K562 (cell line): ENCODE data around the gene ZNF234. TPM values are rescaled to one million over a fixed set of nuclear protein-coding genes. Genes with fewer than 3 reads are reported as not detected.
A peak's percentile ranks its signal among the peaks of the same experiment; 100 is the strongest.

Experiments used
- FIP1L1 ChIP-seq: fragments of 200-400 bp; formaldehyde crosslinking; IDR thresholded peaks from 2 replicates; pipeline ENCODE4 v1.6.1; 2018; ENCODE audit warnings: mild to moderate bottlenecking, low read depth, low read length; ENCODE audit not compliant: poor library complexity, severe bottlenecking
- FUS ChIP-seq: fragments of 200-400 bp; formaldehyde crosslinking; optimal IDR thresholded peaks from 2 replicates; pipeline ENCODE3; 2017; ENCODE audit warnings: low read depth, low read length
- GATAD2A ChIP-seq: fragments of 450-650 bp; IDR thresholded peaks from 2 replicates; pipeline ENCODE4 v1.6.1; 2017
- HBP1 ChIP-seq: fragments of 450-650 bp; formaldehyde crosslinking; IDR thresholded peaks from 2 replicates; pipeline ENCODE4 v1.4.0; 2022; ENCODE audit warnings: missing genetic modification characterization
- HNRNPLL ChIP-seq: fragments of 200-400 bp; formaldehyde crosslinking; IDR thresholded peaks from 2 replicates; pipeline ENCODE4 v1.6.1; 2017; ENCODE audit warnings: low read length, low read depth, mild to moderate bottlenecking; ENCODE audit not compliant: poor library complexity, severe bottlenecking
- ILK ChIP-seq: fragments of 450-650 bp; IDR thresholded peaks from 2 replicates; pipeline ENCODE4 v1.6.1; 2016; ENCODE audit warnings: missing genetic modification characterization, low read depth, mild to moderate bottlenecking, missing compliant biosample characterization, moderate library complexity, borderline replicate concordance
- LCOR ChIP-seq: sonication (generic); formaldehyde crosslinking; IDR thresholded peaks from 2 replicates; pipeline ENCODE4 v1.8.0; 2022; ENCODE audit warnings: mild to moderate bottlenecking, missing genetic modification reagents
- NFYB ChIP-seq: IDR thresholded peaks from 2 replicates; pipeline ENCODE4 v1.6.1; 2011; ENCODE audit warnings: mild to moderate bottlenecking, moderate library complexity; ENCODE audit not compliant: insufficient read length; ENCODE audit errors: extremely low read depth
- REST ChIP-seq, 2 experiments: fragments of 450-650 bp; formaldehyde crosslinking in 1 of 2; IDR thresholded peaks; 2 replicates each; pipeline versions ENCODE4 v1.4.0 to v1.6.1; 2014 to 2020; ENCODE audit warnings: mild to moderate bottlenecking in 2 of 2, borderline replicate concordance in 1 of 2, low read depth in 1 of 2
- SMAD3 ChIP-seq: fragments of 450-650 bp; formaldehyde crosslinking; conservative IDR thresholded peaks from 2 replicates; pipeline ENCODE4 v1.4.0; 2020; ENCODE audit warnings: mild to moderate bottlenecking
- SOX6 ChIP-seq: fragments of 450-650 bp; IDR thresholded peaks from 2 replicates; pipeline ENCODE4 v1.6.1; 2014; ENCODE audit warnings: mild to moderate bottlenecking
- TFAM ChIP-seq: fragments of 250-450 bp; sonication (Bioruptor Pico); conservative IDR thresholded peaks from 2 replicates; pipeline ENCODE4 v1.5.0; 2021; ENCODE audit warnings: mild to moderate bottlenecking, moderate library complexity
- ZBTB33 ChIP-seq: sonication (generic); formaldehyde crosslinking; IDR thresholded peaks from 2 replicates; pipeline ENCODE4 v1.8.1; 2023; ENCODE audit warnings: mild to moderate bottlenecking, missing genetic modification reagents
- ZEB2 ChIP-seq: fragments of 450-650 bp; IDR thresholded peaks from 2 replicates; pipeline ENCODE4 v1.6.1; 2016
- ZNF77 ChIP-seq: fragments of 250-450 bp; sonication (Bioruptor Pico); IDR thresholded peaks from 2 replicates; pipeline ENCODE4 v1.5.0; 2020
- ZNF830 ChIP-seq: fragments of 250-450 bp; sonication (Bioruptor Pico); IDR thresholded peaks from 2 replicates; pipeline ENCODE4 v1.5.0; 2021; ENCODE audit warnings: mild to moderate bottlenecking
- polyA plus RNA-seq, 8 experiments: library from polyadenylated mRNA; depleted of rRNA in 4 of 8; stranded (reverse) in 5 of 8; unstranded in 3 of 8; fragments of >200 nt; fragmentation: Nextera tagmentation in 2 of 8; fragmentation: Illumina TruSeq in 1 of 8; extraction: Ambion mirVana in 2 of 8; extraction: Trizol in 1 of 8; gene quantifications; 2 replicates each; pipeline versions ENCODE4 v1.2.1 to v1.2.3, GENCODE V29; 2011 to 2014; ENCODE audit warnings: inconsistent platforms in 1 of 8, missing spikeins in 1 of 8
- total RNA-seq, 7 experiments: library from RNA; depleted of rRNA in 6 of 7; stranded (reverse); fragments of >200 nt in 6 of 7; fragmentation: Illumina TruSeq in 2 of 7; extraction: Trizol in 2 of 7; gene quantifications; 2 replicates each; pipeline versions ENCODE4 v1.2.1 to v1.2.3, GENCODE V29; 2011 to 2021; ENCODE audit warnings: low replicate concordance in 1 of 7

The ZNF234 gene
- total and polyA plus RNA-seq, 9 of the 15 experiments (the other 6 are each of a cell fraction or from before 2014, with no cell fraction given): 0.82 to 2.9 (median 1.5) TPM

GRCh38 chr19:44141191-44142058 is at the start of gene ZNF234 (continued):
- no peak for TF ChIP-seq REST (IDR thresholded peaks at IDR 0.05; ENCODE audit: borderline replicate concordance)
- TF ChIP-seq REST (CRISPR knock-in tag; IDR thresholded peaks at IDR 0.05; ENCODE audit: low read depth): no peak
- TF ChIP-seq ZNF77 (CRISPR knock-in tag): no peak
- TF ChIP-seq SMAD3 (CRISPR knock-in tag): no peak
- no peak for TF ChIP-seq ZEB2
- no peak for TF ChIP-seq LCOR (CRISPR knock-in tag)
- TF ChIP-seq FUS: no peak
- no peak for TF ChIP-seq ZBTB33 (CRISPR knock-in tag)
- TF ChIP-seq SOX6: no peak
- TF ChIP-seq TFAM (CRISPR knock-in tag): no peak
- TF ChIP-seq ILK (tag): no peak
- TF ChIP-seq GATAD2A: no peak
- no peak for TF ChIP-seq ZNF830 (CRISPR knock-in tag)
- no peak for TF ChIP-seq HBP1
- peak; percentile 50 for TF ChIP-seq HNRNPLL
- peak; percentile 10 for TF ChIP-seq NFYB
- TF ChIP-seq FIP1L1: no peak
